A204.1 (cell line): ENCODE data around the gene CPAMD8.

ENCODE experiments used
- FAIRE-seq: peaks from 2 replicates; lab custom pipeline; 2012; peaks lifted over from hg19 to GRCh38; lab: Jason Lieb, UNC

The CPAMD8 gene

GRCh38 chr19:16872728-16873127 lies 153.9 kb downstream of the CPAMD8 start:
- FAIRE-seq = no peak

GRCh38 chr19:16871871-16872270 lies 154.7 kb downstream of the CPAMD8 start:
- FAIRE-seq = no peak

- FAIRE-seq = no peak
Measured at GRCh38 chr19:16869331-16869972, 157.2 kb downstream of the CPAMD8 start.

GRCh38 chr19:16868423-16869130 lies 158.0 kb downstream of the CPAMD8 start:
- no peak for FAIRE-seq

- no peak for FAIRE-seq
Measured at GRCh38 chr19:16867211-16867610, 159.4 kb downstream of the CPAMD8 start.

GRCh38 chr19:16862826-16863415 lies 163.7 kb downstream of the CPAMD8 start:
- FAIRE-seq = no peak

- FAIRE-seq = no peak
Measured at GRCh38 chr19:16861834-16862233, 164.8 kb downstream of the CPAMD8 start.

- no peak for FAIRE-seq
Measured at GRCh38 chr19:16861011-16861410, 165.6 kb downstream of the CPAMD8 start.

GRCh38 chr19:16860118-16860517 lies 166.5 kb downstream of the CPAMD8 start:
- no peak for FAIRE-seq

- FAIRE-seq = no peak
Measured at GRCh38 chr19:16859626-16860025, 167.0 kb downstream of the CPAMD8 start.

- no peak for FAIRE-seq
Measured at GRCh38 chr19:16856091-16856490, 170.5 kb downstream of the CPAMD8 start.

- FAIRE-seq = no peak
Measured at GRCh38 chr19:16853066-16853465, 173.5 kb downstream of the CPAMD8 start.

- FAIRE-seq = no peak
Measured at GRCh38 chr19:16851031-16851712, 175.4 kb downstream of the CPAMD8 start.

- FAIRE-seq = no peak
Measured at GRCh38 chr19:16850133-16850532, 176.5 kb downstream of the CPAMD8 start.

GRCh38 chr19:16849168-16849567 lies 177.4 kb downstream of the CPAMD8 start:
- FAIRE-seq = no peak

- no peak for FAIRE-seq
Measured at GRCh38 chr19:16847430-16847829, 179.2 kb downstream of the CPAMD8 start.

GRCh38 chr19:16846901-16847300 lies 179.7 kb downstream of the CPAMD8 start:
- FAIRE-seq = no peak
